Peyer's patch (tissue), 4 donors: ENCODE results near the gene ARPC5. TPM values are rescaled to one million over a fixed set of nuclear protein-coding genes. Genes with fewer than 3 reads are reported as not detected.

Source experiments
- DNase-seq, 3 donors: peaks; one replicate each; pipeline ENCODE4 v3.0.0-alpha.2; 2017 to 2019
- H3K27ac ChIP-seq, 4 donors: fragments of 200-600 bp; sonication (generic); one replicate each; pipeline ENCODE4 v1.5.1; 2016 to 2019
- H3K27me3 ChIP-seq, 2 donors: fragments of 200-600 bp; sonication (generic); one replicate each; pipeline ENCODE4 v1.5.1; 2019
- H3K36me3 ChIP-seq, 3 donors: fragments of 200-600 bp; sonication (generic); one replicate each; pipeline ENCODE4 v1.5.1; 2016 to 2019
- H3K4me1 ChIP-seq, 4 donors: fragments of 200-600 bp; sonication (generic); one replicate each; pipeline ENCODE4 v1.5.1; 2016 to 2019
- H3K4me3 ChIP-seq, 4 donors: fragments of 200-600 bp; sonication (generic); 1 replicate in 3 of 4; 2 replicates in 1 of 4; pipeline ENCODE4 v1.5.1; 2016 to 2019; ENCODE audit warnings: mild to moderate bottlenecking in 1 of 4
- H3K9me3 ChIP-seq, 4 donors: fragments of 200-600 bp; sonication (generic); one replicate each; pipeline ENCODE4 v1.5.1; 2016 to 2019; ENCODE audit warnings: mild to moderate bottlenecking in 1 of 4
- CTCF ChIP-seq, 6 experiments: fragments of 450-650 bp in 4 of 6; fragments of 200-600 bp in 2 of 6; sonication (generic) in 1 of 6; IDR thresholded peaks; one replicate each; pipeline ENCODE4 v1.5.1; 2017 to 2019; ENCODE audit warnings: antibody characterized with exemption in 6 of 6, mild to moderate bottlenecking in 3 of 6, moderate library complexity in 1 of 6
- POLR2A ChIP-seq, 2 donors: fragments of 450-650 bp; IDR thresholded peaks; one replicate each; pipeline ENCODE4 v1.5.1; 2017; ENCODE audit warnings: antibody characterized with exemption in 2 of 2, mild to moderate bottlenecking in 2 of 2, moderate library complexity in 2 of 2
- total RNA-seq, 4 donors: library from RNA; depleted of rRNA; stranded (reverse); fragments of >200 nt; gene quantifications; one replicate each; pipeline ENCODE4 v1.1.0, GENCODE V29; 2016

The ARPC5 gene
- total RNA-seq, 4 donors from 2014 or later: 57.9 to 86.7 (median 67.9) TPM

DNA sequence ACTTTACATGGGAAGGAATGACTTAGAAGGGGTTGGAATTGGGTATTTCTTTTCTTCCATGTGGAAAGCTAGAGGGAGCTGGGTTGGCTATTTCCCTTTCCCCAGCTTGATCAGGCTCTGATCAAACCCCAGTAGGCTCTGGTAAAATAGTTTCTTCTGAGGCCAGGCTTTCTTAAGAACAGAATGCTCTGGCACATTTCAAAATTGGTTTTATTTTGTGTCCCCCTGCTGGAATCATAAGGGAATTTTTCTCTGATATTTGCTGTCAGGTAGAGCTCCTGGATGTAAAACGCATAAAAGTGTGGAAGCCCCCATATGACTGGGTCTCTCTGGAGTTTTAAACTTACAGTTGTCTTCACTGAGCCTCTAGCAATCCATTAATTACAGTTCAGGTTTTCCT, 34.6 kb upstream of the ARPC5 start:
- no peaks in the 10 kb centered on the region for H3K4me1 ChIP-seq
- no peaks in the 10 kb centered on the region for H3K27me3 ChIP-seq
- TF ChIP-seq POLR2A (IDR thresholded peaks at IDR 0.05) (no peak), CTCF (IDR thresholded peaks at IDR 0.05) (no peak)
- H3K9me3 ChIP-seq: no peaks in the 10 kb centered on the region
- H3K36me3 ChIP-seq: no peaks in the 10 kb centered on the region
- H3K27ac ChIP-seq: no peak overlapping the region
- H3K4me3 ChIP-seq: no peak overlapping the region
- DNase-seq: no peak

DNA sequence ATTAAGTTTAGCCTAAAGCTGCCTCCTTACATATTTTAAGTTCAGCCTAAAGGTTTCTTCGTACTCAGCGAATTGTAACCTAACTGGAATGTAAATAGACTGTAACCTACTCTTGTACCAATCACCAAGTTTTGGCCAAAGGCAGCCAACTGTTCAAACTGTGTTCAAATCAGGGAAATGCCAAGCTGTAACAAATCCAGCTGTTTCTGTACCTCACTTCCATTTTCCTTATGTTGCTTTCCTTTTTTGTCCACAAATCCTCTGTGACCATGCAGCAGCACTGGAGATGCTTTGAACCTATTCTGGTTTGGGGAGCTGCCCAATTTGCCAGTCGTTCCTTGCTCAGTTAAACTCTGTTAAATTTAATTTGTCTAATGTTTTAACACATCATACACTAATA, 20.8 kb upstream of the ARPC5 start:
- no peaks in the 10 kb centered on the region for H3K9me3 ChIP-seq
- peaks cover 0 to 32% (median 3%) of the 10 kb centered on the region in 4 donors for H3K4me1 ChIP-seq
- no peak for DNase-seq
- TF ChIP-seq POLR2A (IDR thresholded peaks at IDR 0.05): no peak
- TF ChIP-seq CTCF (IDR thresholded peaks at IDR 0.05): no peak
- no peak overlapping the region for H3K4me3 ChIP-seq
- no peaks in the 10 kb centered on the region for H3K36me3 ChIP-seq
- H3K27me3 ChIP-seq: no peaks in the 10 kb centered on the region
- no peak overlapping the region for H3K27ac ChIP-seq

- TF ChIP-seq POLR2A (IDR thresholded peaks at IDR 0.05) (no peak), CTCF (IDR thresholded peaks at IDR 0.05) (peak; percentile 63 to 89 (median 84))
- no peak overlapping the region for H3K27ac ChIP-seq
- no peaks in the 10 kb centered on the region for H3K27me3 ChIP-seq
- peak; percentile 73 to 93 (median 77) for DNase-seq
- no peak overlapping the region for H3K4me3 ChIP-seq
- no peaks in the 10 kb centered on the region for H3K36me3 ChIP-seq
- H3K4me1 ChIP-seq: peaks cover 0 to 32% (median 3%) of the 10 kb centered on the region in 4 donors
- H3K9me3 ChIP-seq: no peaks in the 10 kb centered on the region
These were observed 20.0 kb upstream of the ARPC5 start for GRCh38 chr1:183655562-183656075.

GRCh38 chr1:183654706-183655105, 19.1 kb upstream of the ARPC5 start:
- H3K4me1 ChIP-seq: peaks cover 0 to 32% (median 3%) of the 10 kb centered on the region in 4 donors
- H3K36me3 ChIP-seq: no peaks in the 10 kb centered on the region
- H3K27me3 ChIP-seq: no peaks in the 10 kb centered on the region
- no peaks in the 10 kb centered on the region for H3K9me3 ChIP-seq
- no peak overlapping the region for H3K27ac ChIP-seq
- no peak for DNase-seq
- no peak overlapping the region for H3K4me3 ChIP-seq
- TF ChIP-seq POLR2A (IDR thresholded peaks at IDR 0.05) (no peak), CTCF (IDR thresholded peaks at IDR 0.05) (no peak)

GRCh38 chr1:183653876-183654451, 18.4 kb upstream of the ARPC5 start:
- H3K9me3 ChIP-seq: no peaks in the 10 kb centered on the region
- H3K27ac ChIP-seq: peak overlapping the region in 2 of 4 donors; percentile 63 to 84
- TF ChIP-seq POLR2A (IDR thresholded peaks at IDR 0.05): no peak
- no peak for TF ChIP-seq CTCF (IDR thresholded peaks at IDR 0.05)
- H3K4me3 ChIP-seq: no peak overlapping the region
- no peak for DNase-seq
- peaks cover 0 to 32% (median 3%) of the 10 kb centered on the region in 4 donors for H3K4me1 ChIP-seq
- H3K27me3 ChIP-seq: no peaks in the 10 kb centered on the region
- H3K36me3 ChIP-seq: no peaks in the 10 kb centered on the region
